ENCODE data around the gene SPINK5.

Gene SPINK5

GRCh38 chr5:148094336-148094735 lies 30.6 kb downstream of the SPINK5 start:
- ATAC-seq (no peak), DNase-seq (no peak)

- no peak for DNase-seq
- no peak for ATAC-seq
Observed at GRCh38 chr5:148104226-148104625, 40.4 kb downstream of the SPINK5 start.

GRCh38 chr5:148107608-148108007 lies 43.8 kb downstream of the SPINK5 start:
- no peak for ATAC-seq

DNA sequence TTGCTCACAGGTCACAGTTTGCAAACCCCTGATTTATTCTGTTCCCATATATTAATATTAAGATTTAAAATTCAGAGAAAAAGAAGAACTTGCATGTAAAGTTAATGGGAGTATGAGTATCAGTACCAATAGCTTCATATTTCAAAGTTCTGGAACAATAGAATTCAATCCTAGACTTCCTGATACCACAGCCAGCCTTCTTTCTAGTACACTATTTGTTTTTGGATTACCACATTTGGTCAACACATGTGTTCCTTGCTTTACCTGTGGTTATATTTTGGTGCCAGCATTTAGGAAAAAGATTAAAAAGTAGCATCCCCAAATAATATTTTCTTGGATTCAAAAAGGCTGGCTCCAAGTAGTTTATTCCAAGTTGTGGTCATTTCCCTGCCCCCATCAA lies 49.5 kb downstream of the SPINK5 start:
- no peak for DNase-seq
- ATAC-seq: no peak

More at GRCh38 chr5:148107608-148108007, 43.8 kb downstream of the SPINK5 start:
- no peak for DNase-seq

DNA sequence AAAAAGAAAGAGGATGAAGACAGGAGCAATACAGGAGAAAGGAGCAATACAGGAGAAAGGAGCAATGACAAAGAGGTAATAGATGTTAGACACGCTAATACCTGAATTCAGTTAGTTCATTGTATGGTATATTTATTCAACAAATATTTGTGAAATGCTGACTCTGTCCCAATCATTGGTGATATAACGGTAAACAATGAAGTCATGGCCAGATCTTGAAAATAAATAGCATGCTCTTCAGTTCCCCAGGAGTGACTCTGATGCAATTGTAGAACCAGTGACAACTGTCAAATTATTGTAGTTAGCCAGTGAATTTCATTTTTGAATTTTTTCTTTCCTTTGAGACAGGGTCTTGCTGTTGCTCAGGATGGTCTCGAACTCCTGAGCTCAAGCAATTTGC lies 56.5 kb downstream of the SPINK5 start:
- ATAC-seq (no peak), DNase-seq (no peak)

GRCh38 chr5:148125641-148126040 lies 61.9 kb downstream of the SPINK5 start:
- ATAC-seq (no peak), DNase-seq (no peak)

GRCh38 chr5:148135091-148136048 lies 71.6 kb downstream of the SPINK5 start:
- DNase-seq (no peak), ATAC-seq (no peak)

GRCh38 chr5:148140846-148141245 lies 77.1 kb downstream of the SPINK5 start:
- ATAC-seq (no peak), DNase-seq (no peak)

- ATAC-seq: no peak
- DNase-seq: no peak
Observed at GRCh38 chr5:148141645-148142044, 77.9 kb downstream of the SPINK5 start.

DNA sequence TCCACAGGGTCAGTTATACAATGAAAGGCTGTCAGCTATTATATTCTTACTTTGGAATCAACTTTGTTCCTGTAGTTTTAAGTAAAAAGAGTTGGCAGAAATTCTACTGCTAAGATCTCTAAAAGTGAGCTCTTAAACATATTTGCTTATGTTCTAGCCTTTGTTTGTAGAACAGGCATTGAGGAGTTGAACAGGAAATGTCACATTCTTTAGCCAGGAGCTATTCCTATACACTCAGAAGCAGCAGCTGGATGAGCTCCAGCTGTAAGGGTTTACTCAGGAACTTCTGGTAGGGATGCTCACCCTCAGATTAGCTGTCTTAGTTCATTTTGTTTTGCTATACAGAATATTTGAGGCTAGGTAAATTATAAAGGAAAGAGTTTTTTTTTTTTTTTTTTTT lies 82.1 kb downstream of the SPINK5 start:
- ATAC-seq: no peak
- DNase-seq: no peak

GRCh38 chr5:148146487-148146886 lies 82.7 kb downstream of the SPINK5 start:
- no peak for DNase-seq
- ATAC-seq: no peak

GRCh38 chr5:148147415-148147814 lies 83.6 kb downstream of the SPINK5 start:
- ATAC-seq (no peak), DNase-seq (no peak)

- no peak for DNase-seq
- no peak for ATAC-seq
Observed at GRCh38 chr5:148151872-148152271, 88.1 kb downstream of the SPINK5 start.

DNA sequence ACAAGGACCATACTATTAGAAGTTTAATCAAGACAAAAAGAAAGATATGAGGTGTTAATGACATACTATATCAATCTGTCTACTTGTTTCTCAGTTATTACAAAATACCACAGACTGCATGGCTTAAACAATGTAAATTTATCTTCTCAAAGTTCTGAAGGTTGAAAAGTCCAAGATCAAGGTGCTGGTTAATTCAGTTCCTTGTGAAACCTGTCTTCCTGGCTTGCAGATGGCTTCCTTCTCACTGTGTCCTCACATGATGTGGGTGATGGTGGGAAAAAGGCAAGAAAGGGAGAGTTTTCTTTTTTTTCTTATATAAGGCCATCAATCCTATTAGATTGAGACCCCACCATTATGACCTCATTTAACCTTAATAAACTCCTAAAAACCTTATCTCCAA lies 89.0 kb downstream of the SPINK5 start:
- ATAC-seq (no peak), DNase-seq (no peak)

- DNase-seq (no peak), ATAC-seq (no peak)
Observed at GRCh38 chr5:148156609-148157008, 92.8 kb downstream of the SPINK5 start.

DNA sequence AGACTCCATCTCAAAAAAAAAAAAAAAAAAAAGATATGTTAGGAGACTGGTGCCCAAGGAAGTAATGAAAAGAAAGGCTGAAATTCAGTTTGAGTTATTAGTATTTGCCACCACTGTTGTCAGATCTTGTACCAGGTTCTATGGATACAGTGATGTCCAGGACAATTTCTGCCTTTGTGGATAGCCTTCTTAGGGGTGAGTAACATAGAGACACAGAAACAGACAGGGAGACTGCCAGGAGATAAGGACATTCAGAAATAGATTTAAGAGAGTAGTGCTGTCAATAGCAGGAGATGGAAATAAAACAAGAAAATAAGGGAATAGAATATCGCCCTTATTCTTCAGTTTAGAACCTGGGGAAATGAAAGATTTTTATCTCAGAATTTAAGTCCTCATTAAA lies 98.3 kb downstream of the SPINK5 start:
- DNase-seq: no peak
- ATAC-seq: no peak

DNA sequence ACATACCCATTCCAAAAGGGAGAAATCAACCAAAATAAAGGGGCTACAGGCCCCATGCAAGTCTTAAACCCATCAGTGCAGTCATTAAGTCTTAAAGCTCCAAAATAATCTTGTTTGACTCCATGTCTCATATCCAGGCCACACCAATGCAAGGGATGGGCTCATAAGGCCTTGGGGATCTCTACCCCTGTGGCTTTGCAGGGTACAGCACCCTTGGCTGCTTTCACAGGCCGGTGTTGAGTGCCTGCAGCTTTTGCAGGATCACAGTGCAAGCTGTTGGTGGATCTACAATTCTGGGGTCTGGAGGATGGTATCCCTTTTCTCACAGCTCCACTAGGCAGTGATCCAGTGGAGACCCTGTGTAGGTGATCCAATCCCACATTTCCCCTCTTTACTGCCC lies 99.6 kb downstream of the SPINK5 start:
- DNase-seq: no peak
- ATAC-seq: no peak

GRCh38 chr5:148166550-148167283 lies 102.9 kb downstream of the SPINK5 start:
- ATAC-seq (no peak), DNase-seq (no peak)

DNA sequence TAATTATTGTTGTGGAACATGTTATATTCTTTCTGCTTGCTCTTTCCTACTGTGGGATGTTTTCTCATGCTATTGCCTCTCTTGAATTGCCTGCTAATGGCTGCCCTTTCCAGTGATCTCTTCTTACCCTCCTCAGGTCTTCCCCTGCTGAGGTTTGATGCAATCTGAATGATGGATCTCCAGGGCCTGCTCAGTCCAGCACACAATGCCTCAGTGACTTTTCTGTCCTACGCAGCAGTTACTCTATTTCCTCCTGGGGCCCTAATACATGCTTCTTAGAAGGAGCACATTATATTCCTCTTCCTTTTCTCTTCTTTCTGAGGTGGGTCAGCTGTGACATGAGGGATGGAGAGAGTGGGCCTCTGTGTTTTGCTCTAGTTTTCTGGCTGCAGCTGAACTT lies 104.5 kb downstream of the SPINK5 start, which contains the start of gene SPINK14:
SPINK14 (plus strand) TSS at position 301 of the 400 bp plus-strand sequence. CDS start 1,187 bp downstream, outside the sequence.
- ATAC-seq (no peak), DNase-seq (no peak)

DNA sequence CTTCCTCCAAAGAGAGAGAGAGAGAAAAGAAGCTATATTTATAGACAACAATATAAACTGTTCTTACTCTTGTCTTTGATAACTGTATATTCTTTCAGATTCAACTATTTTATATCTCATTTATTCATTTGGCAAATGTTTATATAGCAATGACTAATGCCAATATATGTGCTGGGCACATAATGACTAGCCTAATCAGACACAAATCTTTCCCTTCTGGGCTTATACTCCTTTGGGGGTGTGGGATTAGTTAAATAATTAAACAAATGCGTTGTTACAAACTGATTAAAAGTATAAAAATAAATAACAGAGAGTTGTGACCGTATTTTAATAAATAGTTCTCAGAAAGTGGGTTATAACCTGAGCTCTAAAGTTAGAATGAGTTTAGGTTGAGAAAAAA lies 108.6 kb downstream of the SPINK5 start:
- ATAC-seq: no peak
- DNase-seq: no peak

DNA sequence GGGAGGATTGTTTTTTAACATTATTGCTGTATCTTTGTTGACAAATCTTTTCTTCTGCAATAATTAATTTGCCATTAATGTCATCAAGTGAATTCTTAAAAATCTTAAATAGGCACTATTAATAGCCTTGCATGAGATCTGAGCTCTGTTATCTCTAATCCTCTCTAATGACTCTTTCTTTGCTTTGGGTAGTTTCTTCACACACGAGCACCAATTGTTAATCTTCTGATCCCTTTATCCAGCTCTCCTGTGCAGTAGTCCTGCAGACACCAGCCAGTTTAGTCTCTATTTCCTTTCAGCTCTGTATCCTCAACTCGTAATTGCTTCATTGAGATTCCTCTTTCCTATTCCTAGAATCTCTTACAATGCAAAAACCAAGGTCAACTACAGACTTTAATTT lies 112.7 kb downstream of the SPINK5 start:
- DNase-seq: no peak
- ATAC-seq: no peak

GRCh38 chr5:148177207-148177606 lies 113.4 kb downstream of the SPINK5 start:
- ATAC-seq (no peak), DNase-seq (no peak)

GRCh38 chr5:148179234-148179824 lies 115.5 kb downstream of the SPINK5 start:
- DNase-seq (no peak), ATAC-seq (peak; percentile 66)
